NK-92 (cell line): ENCODE data around the gene OTX2.

Experiments
- DNase-seq: peaks from one replicate; lab custom pipeline; 2025; ENCODE audit not compliant: unreplicated experiment; lab: John Stamatoyannopoulos, UW

OTX2 gene

GRCh38 chr14:56797003-56797568 lies 13.2 kb downstream of the OTX2 start:
- DNase-seq = no peak

- DNase-seq = no peak
Measured at GRCh38 chr14:56796259-56796658, 14.0 kb downstream of the OTX2 start.

- DNase-seq = no peak
Measured at GRCh38 chr14:56795284-56795622, 15.0 kb downstream of the OTX2 start.

GRCh38 chr14:56794557-56795283 lies 15.6 kb downstream of the OTX2 start:
- no peak for DNase-seq

GRCh38 chr14:56794088-56794556 lies 16.2 kb downstream of the OTX2 start:
- DNase-seq = no peak

GRCh38 chr14:56789955-56790354 lies 20.3 kb downstream of the OTX2 start:
- DNase-seq = no peak

GRCh38 chr14:56787530-56787929 lies 22.7 kb downstream of the OTX2 start:
- no peak for DNase-seq

- DNase-seq = no peak
Measured at GRCh38 chr14:56782711-56783110, 27.6 kb downstream of the OTX2 start.

GRCh38 chr14:56774503-56774902 lies 35.8 kb downstream of the OTX2 start:
- DNase-seq = no peak

GRCh38 chr14:56770512-56770911 lies 39.8 kb downstream of the OTX2 start:
- no peak for DNase-seq

GRCh38 chr14:56760164-56760914 lies 49.9 kb downstream of the OTX2 start:
- no peak for DNase-seq

- no peak for DNase-seq
Measured at GRCh38 chr14:56759633-56760032, 50.6 kb downstream of the OTX2 start.

- DNase-seq = no peak
Measured at GRCh38 chr14:56759094-56759493, 51.2 kb downstream of the OTX2 start.

GRCh38 chr14:56754921-56755320 lies 55.4 kb downstream of the OTX2 start:
- DNase-seq = no peak

- no peak for DNase-seq
Measured at GRCh38 chr14:56753396-56753795, 56.9 kb downstream of the OTX2 start.

GRCh38 chr14:56752428-56752827 lies 57.9 kb downstream of the OTX2 start:
- no peak for DNase-seq

GRCh38 chr14:56751471-56751870 lies 58.8 kb downstream of the OTX2 start:
- DNase-seq = no peak
